Kidney (tissue), 14 donors: ENCODE measurements around the gene OR4E1. TPM values are rescaled to one million over a fixed set of nuclear protein-coding genes. Genes with fewer than 3 reads are reported as not detected.
A peak's percentile ranks its signal among the peaks of the same experiment; 100 is the strongest.
"Not testable (repeated sequence)": the region's sequence is repeated elsewhere in the genome, so short reads cannot be mapped to it uniquely, and the experiment has no call there.

Source experiments
- DNase-seq, 5 donors: peaks; one replicate each; pipeline ENCODE4 v3.0.0-alpha.2; 2013 to 2020
- FAIRE-seq: peaks from 2 replicates; lab custom pipeline; 2012; peaks lifted over from hg19 to GRCh38; lab: Jason Lieb, UNC
- H3K27ac ChIP-seq, 2 donors: one replicate each; pipeline ENCODE4 v1.7.0; 2013; ENCODE audit warnings: low read depth in 2 of 2, low read length in 2 of 2, inconsistent platforms in 1 of 2
- H3K27me3 ChIP-seq: one replicate; pipeline ENCODE4 v1.7.1; 2013; ENCODE audit warnings: low read length, inconsistent platforms; ENCODE audit not compliant: control insufficient read depth, insufficient read depth
- H3K36me3 ChIP-seq, 3 donors: one replicate each; pipeline versions ENCODE4 v1.7.0 to v1.7.1; 2013; ENCODE audit warnings: low read length in 3 of 3, control low read depth in 1 of 3, inconsistent platforms in 1 of 3; ENCODE audit not compliant: insufficient read depth in 3 of 3, control insufficient read depth in 2 of 3
- H3K4me1 ChIP-seq, 3 donors: one replicate each; pipeline versions ENCODE4 v1.7.0 to v1.7.1; 2013; ENCODE audit warnings: low read length in 3 of 3, inconsistent platforms in 1 of 3, low read depth in 1 of 3; ENCODE audit not compliant: control insufficient read depth in 2 of 3, insufficient read depth in 2 of 3
- H3K4me3 ChIP-seq, 3 donors: one replicate each; pipeline versions ENCODE4 v1.7.0 to v1.8.1; 2013; ENCODE audit warnings: low read length in 3 of 3, control low read depth in 1 of 3, inconsistent platforms in 1 of 3
- H3K9ac ChIP-seq, 3 donors: one replicate each; pipeline versions ENCODE4 v1.7.0 to v1.7.1; 2013; ENCODE audit warnings: low read length in 3 of 3, control low read depth in 1 of 3, inconsistent platforms in 1 of 3
- H3K9me3 ChIP-seq, 3 donors: one replicate each; pipeline versions ENCODE4 v1.7.0 to v1.7.1; 2013; ENCODE audit warnings: low read length in 3 of 3, control low read depth in 1 of 3, inconsistent platforms in 1 of 3; ENCODE audit not compliant: control insufficient read depth in 2 of 3, insufficient read depth in 1 of 3
- intact Hi-C: fragments of 100-400 bp; cut with DNase I; formaldehyde crosslinking; loops from one replicate; pipeline ENCODE4 v1.11.1; 2022
- polyA plus RNA-seq: library from polyadenylated mRNA; stranded (reverse); fragments of 350-450 nt; fragmentation: Illumina TruSeq; extraction: RNeasy Lipid Tissue Mini Kit (QIAGEN cat#74804); gene quantifications from one replicate; pipeline ENCODE4 v1.2.3, GENCODE V29; 2014; ENCODE audit warnings: low read depth, low replicate concordance; ENCODE audit not compliant: insufficient read depth
- total RNA-seq: library from RNA; stranded (reverse); fragmentation: NEBNext Ultra II Directional; extraction: Animal tissue kit (Norgen Biotek cat#: 25700); gene quantifications from one replicate; pipeline ENCODE4 v1.2.1, GENCODE V29; 2021
- TF ChIP-seq, protein P1 (sequence below): IDR thresholded peaks from 3 replicates; pipeline ENCODE4 v1.5.1; 2012; ENCODE audit warnings: mild to moderate bottlenecking, moderate library complexity, borderline replicate concordance; ENCODE audit not compliant: insufficient read depth; ENCODE audit errors: extremely low read depth
- donor health status: control.
- donor health status: control.
- donor health status: control.
- donor health status: control.
- donor health status: control.
- donor health status: DM: yes; HTN: yes; CAD: no.
- donor health status: Normal renal cell carcinoma (clear cell type).

The OR4E1 gene
- total and polyA plus RNA-seq, 2 donors from 2014 or later = not detected

DNA sequence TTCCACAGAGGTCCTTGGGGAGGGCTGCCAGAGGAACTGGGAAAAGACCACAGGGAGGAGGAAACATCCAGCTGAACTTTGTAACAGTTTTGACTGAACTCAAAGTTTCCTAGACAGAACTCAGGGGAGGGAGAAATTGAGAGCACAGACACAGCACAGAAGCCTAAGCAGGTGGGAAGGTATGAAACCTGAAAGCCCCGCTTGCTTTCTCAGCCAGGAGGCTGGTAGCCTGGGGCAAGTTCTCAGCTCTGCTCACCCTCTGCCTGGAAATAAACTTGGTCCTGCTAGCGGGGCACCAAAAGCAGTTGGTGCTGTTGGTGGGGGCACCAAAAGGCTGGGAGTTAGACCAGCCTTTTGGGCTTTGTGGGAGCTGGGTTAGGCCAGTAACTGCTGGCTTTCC, 25.9 kb upstream of the OR4E1 start:
- H3K9ac ChIP-seq = no peak overlapping the region
- no peak for DNase-seq
- no peak overlapping the region for H3K27ac ChIP-seq
- no peaks in the 10 kb centered on the region for H3K36me3 ChIP-seq
- H3K27me3 ChIP-seq = no peaks in the 10 kb centered on the region
- TF ChIP-seq, protein P1, sequence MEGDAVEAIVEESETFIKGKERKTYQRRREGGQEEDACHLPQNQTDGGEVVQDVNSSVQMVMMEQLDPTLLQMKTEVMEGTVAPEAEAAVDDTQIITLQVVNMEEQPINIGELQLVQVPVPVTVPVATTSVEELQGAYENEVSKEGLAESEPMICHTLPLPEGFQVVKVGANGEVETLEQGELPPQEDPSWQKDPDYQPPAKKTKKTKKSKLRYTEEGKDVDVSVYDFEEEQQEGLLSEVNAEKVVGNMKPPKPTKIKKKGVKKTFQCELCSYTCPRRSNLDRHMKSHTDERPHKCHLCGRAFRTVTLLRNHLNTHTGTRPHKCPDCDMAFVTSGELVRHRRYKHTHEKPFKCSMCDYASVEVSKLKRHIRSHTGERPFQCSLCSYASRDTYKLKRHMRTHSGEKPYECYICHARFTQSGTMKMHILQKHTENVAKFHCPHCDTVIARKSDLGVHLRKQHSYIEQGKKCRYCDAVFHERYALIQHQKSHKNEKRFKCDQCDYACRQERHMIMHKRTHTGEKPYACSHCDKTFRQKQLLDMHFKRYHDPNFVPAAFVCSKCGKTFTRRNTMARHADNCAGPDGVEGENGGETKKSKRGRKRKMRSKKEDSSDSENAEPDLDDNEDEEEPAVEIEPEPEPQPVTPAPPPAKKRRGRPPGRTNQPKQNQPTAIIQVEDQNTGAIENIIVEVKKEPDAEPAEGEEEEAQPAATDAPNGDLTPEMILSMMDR = no peak
- intact Hi-C loops = no loop called here
- no peak for FAIRE-seq
- H3K4me1 ChIP-seq = no peaks in the 10 kb centered on the region
- H3K4me3 ChIP-seq = no peak overlapping the region
- H3K9me3 ChIP-seq = no peaks in the 10 kb centered on the region

GRCh38 chr14:21698538-21698937, 24.9 kb upstream of the OR4E1 start:
- H3K27me3 ChIP-seq, H3K27ac ChIP-seq, H3K4me1 ChIP-seq, DNase-seq, H3K9me3 ChIP-seq, intact Hi-C loops, H3K9ac ChIP-seq, FAIRE-seq, H3K4me3 ChIP-seq, H3K36me3 ChIP-seq: not testable (repeated sequence)

DNA sequence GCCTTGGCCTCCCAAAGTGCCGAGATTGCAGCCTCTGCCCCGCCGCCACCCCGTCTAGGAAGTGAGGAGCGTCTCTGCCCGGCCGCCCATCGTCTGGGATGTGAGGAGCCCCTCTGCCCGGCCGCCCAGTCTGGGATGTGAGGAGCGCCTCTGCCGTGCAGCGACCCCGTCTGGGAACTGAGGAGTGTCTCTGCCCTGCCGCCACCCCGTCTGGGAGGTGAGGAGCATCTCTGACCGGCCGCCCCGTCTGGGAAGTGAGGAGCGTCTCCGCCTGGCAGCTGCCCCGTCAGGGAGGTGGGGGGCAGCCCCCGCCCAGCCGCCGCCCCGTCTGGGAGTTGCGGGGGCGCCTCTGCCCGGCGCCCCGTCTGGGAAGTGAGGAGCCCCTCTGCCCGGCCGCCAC, 24.0 kb upstream of the OR4E1 start:
- FAIRE-seq, intact Hi-C loops, H3K4me1 ChIP-seq: not testable (repeated sequence)

GRCh38 chr14:21694425-21694824, 20.8 kb upstream of the OR4E1 start:
- Histone ChIP-seq H3K27me3 (no peaks in the 10 kb centered on the region), H3K9ac (no peak overlapping the region), H3K36me3 (no peaks in the 10 kb centered on the region), H3K4me3 (no peak overlapping the region), H3K27ac (no peak overlapping the region), H3K4me1 (no peaks in the 10 kb centered on the region), H3K9me3 (no peaks in the 10 kb centered on the region)
- FAIRE-seq (no peak), DNase-seq (no peak)
- intact Hi-C loops = no loop called here
- TF ChIP-seq, protein P1 = no peak

More for the DNA sequence above, 24.0 kb upstream of the OR4E1 start:
- not testable (repeated sequence) for H3K9ac ChIP-seq, H3K27ac ChIP-seq, H3K36me3 ChIP-seq, H3K9me3 ChIP-seq, H3K27me3 ChIP-seq, H3K4me3 ChIP-seq
- peak in 1 of 5 donors; percentile 57 for DNase-seq
